K562 (cell line): ENCODE data around the gene FLOT2. TPM values are rescaled to one million over a fixed set of nuclear protein-coding genes. Genes with fewer than 3 reads are reported as not detected.

Experiments used
- ADNP ChIP-seq: fragments of 200-800 bp; sonication (Bioruptor generic); IDR thresholded peaks from 2 replicates; pipeline ENCODE4 v1.6.1; 2016; ENCODE audit warnings: missing genetic modification characterization, missing compliant biosample characterization
- ARNT ChIP-seq, 2 experiments: fragments of 450-650 bp; IDR thresholded peaks; 2 replicates each; pipeline ENCODE4 v1.6.1; 2016; ENCODE audit warnings: mild to moderate bottlenecking in 1 of 2
- CAMTA2 ChIP-seq: fragments of 250-450 bp; sonication (Bioruptor Pico); conservative IDR thresholded peaks from 2 replicates; pipeline ENCODE4 v1.5.1; 2022
- HCFC1 ChIP-seq: IDR thresholded peaks from 2 replicates; pipeline ENCODE4 v1.6.1; 2012; ENCODE audit warnings: low read depth, low read length, improper control_type of control experiment
- HDAC8 ChIP-seq: fragments of 450-650 bp; IDR thresholded peaks from 2 replicates; pipeline ENCODE4 v1.6.1; 2016; ENCODE audit warnings: mild to moderate bottlenecking, missing genetic modification characterization, moderate library complexity, missing compliant biosample characterization
- MEF2A ChIP-seq: IDR thresholded peaks from 2 replicates; pipeline ENCODE4 v1.6.1; 2011; ENCODE audit warnings: low read depth, mild to moderate bottlenecking, low read length, moderate library complexity; ENCODE audit not compliant: control insufficient read depth
- NCOA6 ChIP-seq: fragments of 450-650 bp; IDR thresholded peaks from 2 replicates; pipeline ENCODE4 v1.6.1; 2017; ENCODE audit warnings: mild to moderate bottlenecking
- SOX6 ChIP-seq: fragments of 450-650 bp; IDR thresholded peaks from 2 replicates; pipeline ENCODE4 v1.6.1; 2014; ENCODE audit warnings: mild to moderate bottlenecking
- SP1 ChIP-seq: sonication (generic); formaldehyde crosslinking; IDR thresholded peaks from 2 replicates; pipeline ENCODE4 v1.8.1; 2022; ENCODE audit warnings: mild to moderate bottlenecking, missing genetic modification reagents
- ZNF41 ChIP-seq: fragments of 250-450 bp; sonication (Bioruptor Pico); conservative IDR thresholded peaks from 2 replicates; pipeline ENCODE4 v1.4.0; 2020; ENCODE audit warnings: mild to moderate bottlenecking
- polyA plus RNA-seq, 8 experiments: library from polyadenylated mRNA; depleted of rRNA in 4 of 8; stranded (reverse) in 5 of 8; unstranded in 3 of 8; fragments of >200 nt; fragmentation: Nextera tagmentation in 2 of 8; fragmentation: Illumina TruSeq in 1 of 8; extraction: Ambion mirVana in 2 of 8; extraction: Trizol in 1 of 8; gene quantifications; 2 replicates each; pipeline versions ENCODE4 v1.2.1 to v1.2.3, GENCODE V29; 2011 to 2014; ENCODE audit warnings: inconsistent platforms in 1 of 8, missing spikeins in 1 of 8
- total RNA-seq, 7 experiments: library from RNA; depleted of rRNA in 6 of 7; stranded (reverse); fragments of >200 nt in 6 of 7; fragmentation: Illumina TruSeq in 2 of 7; extraction: Trizol in 2 of 7; gene quantifications; 2 replicates each; pipeline versions ENCODE4 v1.2.1 to v1.2.3, GENCODE V29; 2011 to 2021; ENCODE audit warnings: low replicate concordance in 1 of 7
- TF ChIP-seq, protein P1 (sequence below): sonication (generic); formaldehyde crosslinking; IDR thresholded peaks from 2 replicates; pipeline ENCODE4 v1.8.0; 2023; ENCODE audit warnings: mild to moderate bottlenecking, missing genetic modification reagents
- TF ChIP-seq, protein P2 (sequence below): sonication (generic); formaldehyde crosslinking; IDR thresholded peaks from 2 replicates; pipeline ENCODE4 v1.8.1; 2023; ENCODE audit warnings: missing genetic modification reagents, mild to moderate bottlenecking, borderline replicate concordance
- TF ChIP-seq, protein P3 (sequence below): sonication (generic); formaldehyde crosslinking; IDR thresholded peaks from 2 replicates; pipeline ENCODE4 v1.8.1; 2023; ENCODE audit warnings: mild to moderate bottlenecking, missing genetic modification reagents
- TF ChIP-seq, protein P4 (sequence below): fragments of 450-650 bp; formaldehyde crosslinking; IDR thresholded peaks from 2 replicates; pipeline ENCODE4 v1.4.0; 2020; ENCODE audit warnings: mild to moderate bottlenecking, mixed read lengths

Gene FLOT2
- total and polyA plus RNA-seq, 9 of the 15 experiments (the other 6 are each of a cell fraction or from before 2014, with no cell fraction given), result 17.5 to 138 (median 41.7) TPM

DNA sequence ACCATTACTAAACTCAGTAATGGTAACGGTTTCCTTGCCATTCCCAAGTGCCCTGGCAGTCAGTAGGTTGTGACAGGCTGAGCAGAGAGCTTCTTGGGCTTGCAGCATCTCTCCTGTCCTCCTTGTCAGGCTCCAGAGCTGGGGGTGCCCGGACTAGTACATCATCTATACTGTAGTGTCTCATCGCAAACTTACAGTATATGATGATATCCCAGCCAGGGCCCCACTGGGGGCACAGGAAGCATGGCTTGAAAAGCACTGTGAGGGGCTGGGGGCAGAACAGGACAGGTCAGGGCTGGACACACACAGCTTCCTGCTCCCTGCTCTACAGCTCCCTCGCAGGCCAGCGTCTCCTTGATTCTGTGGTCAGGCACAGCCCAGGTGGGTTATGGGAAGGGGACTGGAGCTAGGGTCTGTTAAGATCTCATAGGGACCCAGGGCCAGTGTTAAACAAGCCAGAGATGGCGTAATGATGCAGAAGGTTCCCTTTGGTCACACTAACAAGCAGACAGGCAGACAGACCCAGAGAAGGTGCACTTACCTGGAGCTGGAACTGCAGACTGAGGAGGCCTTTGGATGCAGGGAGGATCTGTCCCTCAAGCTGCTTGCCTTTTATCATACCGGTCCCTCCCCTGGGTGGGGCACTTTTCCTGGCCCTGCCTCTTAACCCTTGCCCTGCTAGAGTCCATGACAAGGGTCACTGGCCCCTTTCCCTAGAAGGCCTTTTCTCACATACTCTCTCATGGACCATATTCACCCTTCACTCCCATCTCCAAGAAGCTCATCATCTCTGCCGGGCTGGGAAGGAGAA lies 35.9 kb downstream of the FLOT2 start (continued):
- no peak for TF ChIP-seq ADNP (tag)
- TF ChIP-seq CAMTA2 (CRISPR knock-in tag), result no peak
- TF ChIP-seq, protein P1, sequence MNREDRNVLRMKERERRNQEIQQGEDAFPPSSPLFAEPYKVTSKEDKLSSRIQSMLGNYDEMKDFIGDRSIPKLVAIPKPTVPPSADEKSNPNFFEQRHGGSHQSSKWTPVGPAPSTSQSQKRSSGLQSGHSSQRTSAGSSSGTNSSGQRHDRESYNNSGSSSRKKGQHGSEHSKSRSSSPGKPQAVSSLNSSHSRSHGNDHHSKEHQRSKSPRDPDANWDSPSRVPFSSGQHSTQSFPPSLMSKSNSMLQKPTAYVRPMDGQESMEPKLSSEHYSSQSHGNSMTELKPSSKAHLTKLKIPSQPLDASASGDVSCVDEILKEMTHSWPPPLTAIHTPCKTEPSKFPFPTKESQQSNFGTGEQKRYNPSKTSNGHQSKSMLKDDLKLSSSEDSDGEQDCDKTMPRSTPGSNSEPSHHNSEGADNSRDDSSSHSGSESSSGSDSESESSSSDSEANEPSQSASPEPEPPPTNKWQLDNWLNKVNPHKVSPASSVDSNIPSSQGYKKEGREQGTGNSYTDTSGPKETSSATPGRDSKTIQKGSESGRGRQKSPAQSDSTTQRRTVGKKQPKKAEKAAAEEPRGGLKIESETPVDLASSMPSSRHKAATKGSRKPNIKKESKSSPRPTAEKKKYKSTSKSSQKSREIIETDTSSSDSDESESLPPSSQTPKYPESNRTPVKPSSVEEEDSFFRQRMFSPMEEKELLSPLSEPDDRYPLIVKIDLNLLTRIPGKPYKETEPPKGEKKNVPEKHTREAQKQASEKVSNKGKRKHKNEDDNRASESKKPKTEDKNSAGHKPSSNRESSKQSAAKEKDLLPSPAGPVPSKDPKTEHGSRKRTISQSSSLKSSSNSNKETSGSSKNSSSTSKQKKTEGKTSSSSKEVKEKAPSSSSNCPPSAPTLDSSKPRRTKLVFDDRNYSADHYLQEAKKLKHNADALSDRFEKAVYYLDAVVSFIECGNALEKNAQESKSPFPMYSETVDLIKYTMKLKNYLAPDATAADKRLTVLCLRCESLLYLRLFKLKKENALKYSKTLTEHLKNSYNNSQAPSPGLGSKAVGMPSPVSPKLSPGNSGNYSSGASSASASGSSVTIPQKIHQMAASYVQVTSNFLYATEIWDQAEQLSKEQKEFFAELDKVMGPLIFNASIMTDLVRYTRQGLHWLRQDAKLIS, result no peak
- 0 out of 4 replicates have a peak, but pooled peaks of 1 of the 2 experiments have one; percentile 60 for TF ChIP-seq ARNT (IDR thresholded peaks at IDR 0.05)
- TF ChIP-seq, protein P2, sequence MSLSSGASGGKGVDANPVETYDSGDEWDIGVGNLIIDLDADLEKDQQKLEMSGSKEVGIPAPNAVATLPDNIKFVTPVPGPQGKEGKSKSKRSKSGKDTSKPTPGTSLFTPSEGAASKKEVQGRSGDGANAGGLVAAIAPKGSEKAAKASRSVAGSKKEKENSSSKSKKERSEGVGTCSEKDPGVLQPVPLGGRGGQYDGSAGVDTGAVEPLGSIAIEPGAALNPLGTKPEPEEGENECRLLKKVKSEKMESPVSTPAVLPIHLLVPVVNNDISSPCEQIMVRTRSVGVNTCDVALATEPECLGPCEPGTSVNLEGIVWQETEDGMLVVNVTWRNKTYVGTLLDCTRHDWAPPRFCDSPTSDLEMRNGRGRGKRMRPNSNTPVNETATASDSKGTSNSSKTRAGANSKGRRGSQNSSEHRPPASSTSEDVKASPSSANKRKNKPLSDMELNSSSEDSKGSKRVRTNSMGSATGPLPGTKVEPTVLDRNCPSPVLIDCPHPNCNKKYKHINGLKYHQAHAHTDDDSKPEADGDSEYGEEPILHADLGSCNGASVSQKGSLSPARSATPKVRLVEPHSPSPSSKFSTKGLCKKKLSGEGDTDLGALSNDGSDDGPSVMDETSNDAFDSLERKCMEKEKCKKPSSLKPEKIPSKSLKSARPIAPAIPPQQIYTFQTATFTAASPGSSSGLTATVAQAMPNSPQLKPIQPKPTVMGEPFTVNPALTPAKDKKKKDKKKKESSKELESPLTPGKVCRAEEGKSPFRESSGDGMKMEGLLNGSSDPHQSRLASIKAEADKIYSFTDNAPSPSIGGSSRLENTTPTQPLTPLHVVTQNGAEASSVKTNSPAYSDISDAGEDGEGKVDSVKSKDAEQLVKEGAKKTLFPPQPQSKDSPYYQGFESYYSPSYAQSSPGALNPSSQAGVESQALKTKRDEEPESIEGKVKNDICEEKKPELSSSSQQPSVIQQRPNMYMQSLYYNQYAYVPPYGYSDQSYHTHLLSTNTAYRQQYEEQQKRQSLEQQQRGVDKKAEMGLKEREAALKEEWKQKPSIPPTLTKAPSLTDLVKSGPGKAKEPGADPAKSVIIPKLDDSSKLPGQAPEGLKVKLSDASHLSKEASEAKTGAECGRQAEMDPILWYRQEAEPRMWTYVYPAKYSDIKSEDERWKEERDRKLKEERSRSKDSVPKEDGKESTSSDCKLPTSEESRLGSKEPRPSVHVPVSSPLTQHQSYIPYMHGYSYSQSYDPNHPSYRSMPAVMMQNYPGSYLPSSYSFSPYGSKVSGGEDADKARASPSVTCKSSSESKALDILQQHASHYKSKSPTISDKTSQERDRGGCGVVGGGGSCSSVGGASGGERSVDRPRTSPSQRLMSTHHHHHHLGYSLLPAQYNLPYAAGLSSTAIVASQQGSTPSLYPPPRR (CRISPR knock-in tag), result no peak
- TF ChIP-seq NCOA6, result no peak
- TF ChIP-seq ZNF41 (CRISPR knock-in tag), result no peak
- no peak for TF ChIP-seq MEF2A
- peak; percentile 16; the same call in 1 of the 2 replicates for TF ChIP-seq SOX6
- TF ChIP-seq, protein P3, sequence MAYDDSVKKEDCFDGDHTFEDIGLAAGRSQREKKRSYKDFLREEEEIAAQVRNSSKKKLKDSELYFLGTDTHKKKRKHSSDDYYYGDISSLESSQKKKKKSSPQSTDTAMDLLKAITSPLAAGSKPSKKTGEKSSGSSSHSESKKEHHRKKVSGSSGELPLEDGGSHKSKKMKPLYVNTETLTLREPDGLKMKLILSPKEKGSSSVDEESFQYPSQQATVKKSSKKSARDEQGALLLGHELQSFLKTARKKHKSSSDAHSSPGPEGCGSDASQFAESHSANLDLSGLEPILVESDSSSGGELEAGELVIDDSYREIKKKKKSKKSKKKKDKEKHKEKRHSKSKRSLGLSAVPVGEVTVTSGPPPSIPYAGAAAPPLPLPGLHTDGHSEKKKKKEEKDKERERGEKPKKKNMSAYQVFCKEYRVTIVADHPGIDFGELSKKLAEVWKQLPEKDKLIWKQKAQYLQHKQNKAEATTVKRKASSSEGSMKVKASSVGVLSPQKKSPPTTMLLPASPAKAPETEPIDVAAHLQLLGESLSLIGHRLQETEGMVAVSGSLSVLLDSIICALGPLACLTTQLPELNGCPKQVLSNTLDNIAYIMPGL (CRISPR knock-in tag), result no peak
- TF ChIP-seq SP1 (CRISPR knock-in tag), result no peak
- TF ChIP-seq, protein P4, sequence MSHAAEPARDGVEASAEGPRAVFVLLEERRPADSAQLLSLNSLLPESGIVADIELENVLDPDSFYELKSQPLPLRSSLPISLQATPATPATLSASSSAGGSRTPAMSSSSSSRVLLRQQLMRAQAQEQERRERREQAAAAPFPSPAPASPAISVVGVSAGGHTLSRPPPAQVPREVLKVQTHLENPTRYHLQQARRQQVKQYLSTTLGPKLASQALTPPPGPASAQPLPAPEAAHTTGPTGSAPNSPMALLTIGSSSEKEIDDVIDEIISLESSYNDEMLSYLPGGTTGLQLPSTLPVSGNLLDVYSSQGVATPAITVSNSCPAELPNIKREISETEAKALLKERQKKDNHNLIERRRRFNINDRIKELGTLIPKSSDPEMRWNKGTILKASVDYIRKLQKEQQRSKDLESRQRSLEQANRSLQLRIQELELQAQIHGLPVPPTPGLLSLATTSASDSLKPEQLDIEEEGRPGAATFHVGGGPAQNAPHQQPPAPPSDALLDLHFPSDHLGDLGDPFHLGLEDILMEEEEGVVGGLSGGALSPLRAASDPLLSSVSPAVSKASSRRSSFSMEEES (CRISPR knock-in tag), result no peak
- peak; percentile 33; the same call in 1 of the 2 replicates for TF ChIP-seq HCFC1
- TF ChIP-seq HDAC8 (tag), result 0 out of 2 replicates have a peak, but pooled peaks have one; percentile 32
